ENCODE results near the gene CXADR.

The CXADR gene

GRCh38 chr21:17545007-17545406 is 32.2 kb downstream of the CXADR start:
- DNase-seq: no peak

- peak; percentile 15 for DNase-seq
Observed at GRCh38 chr21:17548262-17548661, 35.4 kb downstream of the CXADR start.

- DNase-seq: no peak
Observed at GRCh38 chr21:17550671-17551308, 37.9 kb downstream of the CXADR start.

GRCh38 chr21:17552410-17552809 is 39.6 kb downstream of the CXADR start:
- DNase-seq: no peak

- DNase-seq: no peak
Observed at GRCh38 chr21:17554120-17554519, 41.3 kb downstream of the CXADR start.

GRCh38 chr21:17554679-17555465 is 42.0 kb downstream of the CXADR start:
- peak; percentile 20 for DNase-seq

GRCh38 chr21:17560377-17561025 is 47.7 kb downstream of the CXADR start:
- no peak for DNase-seq

GRCh38 chr21:17570786-17571185 is 57.9 kb downstream of the CXADR start:
- no peak for DNase-seq

GRCh38 chr21:17572431-17572830 is 59.6 kb downstream of the CXADR start:
- DNase-seq: no peak

- no peak for DNase-seq
Observed at GRCh38 chr21:17575076-17575475, 62.2 kb downstream of the CXADR start.

GRCh38 chr21:17576080-17576835 is 63.4 kb downstream of the CXADR start:
- no peak for DNase-seq

- DNase-seq: no peak
Observed at GRCh38 chr21:17577701-17578100, 64.9 kb downstream of the CXADR start.

- no peak for DNase-seq
Observed at GRCh38 chr21:17578162-17578561, 65.3 kb downstream of the CXADR start.

GRCh38 chr21:17578876-17579275 is 66.0 kb downstream of the CXADR start:
- no peak for DNase-seq

GRCh38 chr21:17580319-17580718 is 67.5 kb downstream of the CXADR start:
- DNase-seq: no peak

GRCh38 chr21:17583898-17584297 is 71.1 kb downstream of the CXADR start:
- DNase-seq: no peak

- DNase-seq: peak; percentile 58
Observed at GRCh38 chr21:17585875-17586450, 73.1 kb downstream of the CXADR start.

GRCh38 chr21:17590430-17590829 is 77.6 kb downstream of the CXADR start:
- no peak for DNase-seq

GRCh38 chr21:17597680-17598079 is 84.8 kb downstream of the CXADR start:
- no peak for DNase-seq

GRCh38 chr21:17598437-17598836 is 85.6 kb downstream of the CXADR start:
- DNase-seq: no peak

- DNase-seq: no peak
Observed at GRCh38 chr21:17602874-17603273, 90.0 kb downstream of the CXADR start.

GRCh38 chr21:17607684-17608083 is 94.8 kb downstream of the CXADR start:
- no peak for DNase-seq

GRCh38 chr21:17609681-17610080 is 96.8 kb downstream of the CXADR start:
- no peak for DNase-seq

Measured in inflammatory macrophage treated with lipopolysaccharide for 4 hours (primary cell).